H9 (cell line): Measurements from ENCODE around the gene BPIFB1. TPM values are rescaled to one million over a fixed set of nuclear protein-coding genes. Genes with fewer than 3 reads are reported as not detected.

Experiments
- DNase-seq: peaks from one replicate; pipeline ENCODE4 v3.0.0-alpha.2; 2017
- H2AFZ ChIP-seq: one replicate; pipeline ENCODE4 v1.6.1; 2013; ENCODE audit warnings: mild to moderate bottlenecking, low read length, control low read depth, moderate library complexity
- H2AK5ac ChIP-seq: 2 replicates; pipeline ENCODE4 v1.6.1; 2013; ENCODE audit warnings: low read length, control low read depth, mixed read lengths; ENCODE audit not compliant: insufficient read length
- H2BK120ac ChIP-seq: one replicate; pipeline ENCODE4 v1.6.1; 2013; ENCODE audit warnings: low read depth, mild to moderate bottlenecking, low read length, control low read depth, inconsistent platforms; ENCODE audit not compliant: poor library complexity, severe bottlenecking
- H2BK12ac ChIP-seq: 2 replicates; pipeline ENCODE4 v1.6.1; 2013; ENCODE audit warnings: low read length, control low read depth, mixed read lengths, low read depth; ENCODE audit not compliant: insufficient read length
- H2BK15ac ChIP-seq: 2 replicates; pipeline ENCODE4 v1.6.1; 2013; ENCODE audit warnings: low read depth, low read length, control low read depth
- H2BK20ac ChIP-seq: one replicate; pipeline ENCODE4 v1.6.1; 2013; ENCODE audit warnings: low read depth, mild to moderate bottlenecking, low read length, control low read depth, inconsistent platforms; ENCODE audit not compliant: poor library complexity, severe bottlenecking
- H2BK5ac ChIP-seq: 2 replicates; pipeline ENCODE4 v1.6.1; 2013; ENCODE audit warnings: low read length, control low read depth, mixed read lengths; ENCODE audit not compliant: insufficient read length
- H3K14ac ChIP-seq: 2 replicates; pipeline ENCODE4 v1.6.1; 2013; ENCODE audit warnings: low read length, control low read depth; ENCODE audit not compliant: insufficient read depth
- H3K18ac ChIP-seq: 2 replicates; pipeline ENCODE4 v1.6.1; 2013; ENCODE audit warnings: low read depth, mild to moderate bottlenecking, mixed read lengths, low read length, control low read depth; ENCODE audit not compliant: insufficient read length
- H3K23ac ChIP-seq: 2 replicates; pipeline ENCODE4 v1.6.1; 2013; ENCODE audit warnings: low read length, control low read depth, mixed read lengths, low read depth; ENCODE audit not compliant: insufficient read length
- H3K23me2 ChIP-seq: 2 replicates; pipeline ENCODE4 v1.6.1; 2013; ENCODE audit warnings: low read depth, mild to moderate bottlenecking, mixed read lengths, low read length, control low read depth; ENCODE audit not compliant: insufficient read length, poor library complexity, severe bottlenecking
- H3K27ac ChIP-seq: 2 replicates; pipeline ENCODE4 v1.5.1; 2013; ENCODE audit warnings: low read length, control low read depth, mixed read lengths, low read depth; ENCODE audit not compliant: insufficient read length
- H3K27me3 ChIP-seq: 2 replicates; pipeline ENCODE4 v1.6.1; 2013; ENCODE audit warnings: low read length, control low read depth, inconsistent platforms; ENCODE audit not compliant: insufficient read depth
- H3K4ac ChIP-seq: 2 replicates; pipeline ENCODE4 v1.6.1; 2013; ENCODE audit warnings: low read depth, mild to moderate bottlenecking, control low read depth, inconsistent platforms, low read length, moderate library complexity
- H3K4me1 ChIP-seq: 2 replicates; pipeline ENCODE4 v1.6.1; 2013; ENCODE audit warnings: low read length, control low read depth, inconsistent platforms; ENCODE audit not compliant: insufficient read depth
- H3K4me2 ChIP-seq: 2 replicates; pipeline ENCODE4 v1.6.1; 2013; ENCODE audit warnings: low read length, control low read depth, mixed read lengths; ENCODE audit not compliant: insufficient read length, insufficient read depth
- H3K56ac ChIP-seq: 2 replicates; pipeline ENCODE4 v1.6.1; 2013; ENCODE audit warnings: low read depth, mild to moderate bottlenecking, mixed read lengths, low read length, control low read depth; ENCODE audit not compliant: insufficient read length
- H3K79me1 ChIP-seq: 2 replicates; pipeline ENCODE4 v1.6.1; 2013; ENCODE audit warnings: low read depth, mild to moderate bottlenecking, moderate library complexity, low read length, control low read depth, inconsistent platforms; ENCODE audit not compliant: insufficient read depth, poor library complexity, severe bottlenecking
- H3K79me2 ChIP-seq: 2 replicates; pipeline ENCODE4 v1.6.1; 2013; ENCODE audit warnings: low read length, control low read depth, inconsistent platforms; ENCODE audit not compliant: insufficient read depth
- H3K9ac ChIP-seq: 2 replicates; pipeline ENCODE4 v1.6.1; 2013; ENCODE audit warnings: low read length, control low read depth, mixed read lengths; ENCODE audit not compliant: insufficient read length; ENCODE audit errors: extremely low read depth
- H3K9me3 ChIP-seq: one replicate; pipeline ENCODE4 v1.6.1; 2013; ENCODE audit warnings: low read depth, low read length, inconsistent platforms; ENCODE audit not compliant: control insufficient read depth
- H3T11ph ChIP-seq: one replicate; pipeline ENCODE4 v1.6.1; 2013; ENCODE audit warnings: mild to moderate bottlenecking, low read length, control low read depth, inconsistent platforms
- H4K20me1 ChIP-seq: one replicate; pipeline ENCODE4 v1.6.1; 2013; ENCODE audit not compliant: control insufficient read depth, insufficient read length, insufficient read depth
- H4K5ac ChIP-seq: 2 replicates; pipeline ENCODE4 v1.6.1; 2013; ENCODE audit warnings: low read depth, mild to moderate bottlenecking, mixed read lengths, low read length, control low read depth; ENCODE audit not compliant: insufficient read length
- H4K8ac ChIP-seq: replicated peaks from 2 replicates; pipeline ENCODE4 v1.6.1; 2013; ENCODE audit warnings: low read length, control low read depth, mixed read lengths, low read depth; ENCODE audit not compliant: insufficient read length
- H4K91ac ChIP-seq: 2 replicates; pipeline ENCODE4 v1.6.1; 2013; ENCODE audit warnings: low read depth, mild to moderate bottlenecking, moderate library complexity, mixed read lengths, low read length, control low read depth; ENCODE audit not compliant: insufficient read length
- H3K27ac Mint-ChIP-seq, 3 experiments: 2 replicates in 2 of 3; 3 replicates in 1 of 3; pipeline ENCODE4 v1.8.0; 2020 to 2021; ENCODE audit warnings: mixed read lengths in 3 of 3, mild to moderate bottlenecking in 1 of 3, moderate library complexity in 1 of 3
- H3K27me3 Mint-ChIP-seq: 2 replicates; pipeline ENCODE4 v1.8.0; 2021; ENCODE audit warnings: low read depth, mild to moderate bottlenecking, moderate library complexity, mixed read lengths
- H3K36me3 Mint-ChIP-seq, 3 experiments: 2 replicates in 2 of 3; 3 replicates in 1 of 3; pipeline ENCODE4 v1.8.0; 2020 to 2021; ENCODE audit warnings: low read depth in 3 of 3, mixed read lengths in 3 of 3; ENCODE audit not compliant: insufficient read depth in 1 of 3
- H3K4me1 Mint-ChIP-seq, 2 experiments: 2 replicates each; pipeline ENCODE4 v1.8.0; 2020; ENCODE audit warnings: mixed read lengths in 2 of 2
- H3K4me3 Mint-ChIP-seq, 2 experiments: 2 replicates in 1 of 2; 3 replicates in 1 of 2; pipeline ENCODE4 v1.8.0; 2020 to 2021; ENCODE audit warnings: mild to moderate bottlenecking in 2 of 2, mixed read lengths in 2 of 2, moderate library complexity in 1 of 2
- H3K9me3 Mint-ChIP-seq, 2 experiments: 2 replicates in 1 of 2; 3 replicates in 1 of 2; pipeline ENCODE4 v1.8.0; 2020; ENCODE audit warnings: mild to moderate bottlenecking in 2 of 2, mixed read lengths in 2 of 2, moderate library complexity in 1 of 2
- CTCF ChIP-seq: fragments of 200-600 bp; sonication (generic); conservative IDR thresholded peaks from 3 replicates; pipeline ENCODE4 v1.8.0; 2021; ENCODE audit warnings: antibody characterized with exemption, mild to moderate bottlenecking
- WGBS: extraction: QIAGEN DNeasy Blood & Tissue Kit; methylation state at CpG from one replicate; pipeline ENCODE4 v1.1.7; 2013; ENCODE audit warnings: missing lambda C conversion rate, low lambda C conversion rate, mixed read lengths; ENCODE audit not compliant: insufficient read length; ENCODE audit errors: extremely low coverage; 5-methylcytosine and 5-hydroxymethylcytosine counted together
- total RNA-seq: library from RNA; stranded (reverse); gene quantifications from 2 replicates; pipeline ENCODE4 v1.2.1, GENCODE V29; 2021

The BPIFB1 gene
- total RNA-seq, 1 experiment from 2014 or later, result not detected

GRCh38 chr20:33284937-33285336, 1.9 kb downstream of the BPIFB1 start:
- Histone ChIP-seq H3K18ac (no peak overlapping the region), H3K23ac (no peak overlapping the region), H3K9ac (no peak overlapping the region), H3K56ac (no peak overlapping the region), H3K9me3 (no peaks in the 10 kb centered on the region), H3K27me3 (no peaks in the 10 kb centered on the region), H4K5ac (no peak overlapping the region), H2BK120ac (no peak overlapping the region), H3K4ac (no peak overlapping the region), H3K14ac (no peak overlapping the region), H2BK20ac (no peak overlapping the region), H2BK5ac (no peak overlapping the region), H3K79me2 (no peaks in the 10 kb centered on the region), H3K79me1 (no peaks in the 10 kb centered on the region), H2AFZ (no peak overlapping the region), H3K27ac (no peak overlapping the region), H4K91ac (no peak overlapping the region), H3K4me1 (no peaks in the 10 kb centered on the region), H4K20me1 (no peaks in the 10 kb centered on the region), H2BK15ac (no peak overlapping the region), H3K4me2 (no peak overlapping the region), H4K8ac (no peak overlapping the region), H3T11ph (no peak overlapping the region), H2AK5ac (no peak overlapping the region), H3K23me2 (no peaks in the 10 kb centered on the region), H2BK12ac (no peak overlapping the region)
- no CpG with 5 or more reads among the region's 2 CpGs for WGBS
- Mint-ChIP-seq H3K27ac (peak overlapping the region in 2 of 3 experiments; percentile 10 to 18; a peak in 2 of 7 replicates), H3K36me3 (no peaks in the 10 kb centered on the region), H3K4me1 (peaks cover 7 to 14% of the 10 kb centered on the region in 2 experiments), H3K9me3 (no peaks in the 10 kb centered on the region), H3K27me3 (peaks cover 25% of the 10 kb centered on the region), H3K4me3 (no peak overlapping the region)
- no peak for DNase-seq
- no peak for TF ChIP-seq CTCF
